ENCODE results near the gene CT55. TPM values are rescaled to one million over a fixed set of nuclear protein-coding genes. Genes with fewer than 3 reads are reported as not detected.

Gene CT55, protein sequence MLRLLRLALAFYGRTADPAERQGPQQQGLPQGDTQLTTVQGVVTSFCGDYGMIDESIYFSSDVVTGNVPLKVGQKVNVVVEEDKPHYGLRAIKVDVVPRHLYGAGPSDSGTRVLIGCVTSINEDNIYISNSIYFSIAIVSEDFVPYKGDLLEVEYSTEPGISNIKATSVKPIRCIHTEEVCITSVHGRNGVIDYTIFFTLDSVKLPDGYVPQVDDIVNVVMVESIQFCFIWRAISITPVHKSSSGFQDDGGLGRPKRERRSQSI
- not detected in 5 replicates for total RNA-seq (2022; extraction: Qiagen RNA extraction; ENCODE audit: low read depth)

DNA sequence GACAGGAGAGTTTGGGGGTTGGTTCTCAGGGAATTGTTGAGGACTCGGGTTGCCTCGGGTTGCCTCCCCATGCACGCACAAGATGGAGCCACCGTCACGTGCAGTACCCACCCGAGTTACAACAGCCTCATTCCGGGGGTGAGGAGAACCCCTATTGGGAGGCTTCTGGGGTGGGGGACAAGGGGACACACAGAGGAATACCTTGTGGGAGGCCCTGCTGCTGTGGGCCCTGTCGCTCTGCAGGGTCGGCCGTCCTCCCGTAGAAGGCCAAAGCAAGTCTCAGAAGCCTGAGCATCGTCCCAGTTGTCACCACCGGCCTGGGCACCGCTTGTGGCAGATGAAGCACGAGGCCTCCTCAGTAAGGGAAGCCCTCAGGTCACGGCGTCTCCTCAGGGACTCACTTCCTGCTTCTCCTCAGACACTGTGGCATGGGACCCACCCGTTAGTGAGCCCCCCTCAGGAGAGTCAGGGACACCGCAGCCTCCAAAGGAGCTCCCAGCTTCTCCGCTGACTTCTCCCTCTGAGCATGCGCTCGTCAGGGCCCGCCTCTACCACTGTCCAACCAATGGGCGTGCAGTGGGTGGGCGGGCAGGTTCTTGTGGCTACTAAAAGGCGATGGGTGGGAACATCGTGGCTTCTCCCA is at the start of gene CT55:
TSS of gene CT55 (minus strand) at position 522 of the 643 bp plus-strand sequence. CDS start at position 295, 227 bp downstream.

DNA sequence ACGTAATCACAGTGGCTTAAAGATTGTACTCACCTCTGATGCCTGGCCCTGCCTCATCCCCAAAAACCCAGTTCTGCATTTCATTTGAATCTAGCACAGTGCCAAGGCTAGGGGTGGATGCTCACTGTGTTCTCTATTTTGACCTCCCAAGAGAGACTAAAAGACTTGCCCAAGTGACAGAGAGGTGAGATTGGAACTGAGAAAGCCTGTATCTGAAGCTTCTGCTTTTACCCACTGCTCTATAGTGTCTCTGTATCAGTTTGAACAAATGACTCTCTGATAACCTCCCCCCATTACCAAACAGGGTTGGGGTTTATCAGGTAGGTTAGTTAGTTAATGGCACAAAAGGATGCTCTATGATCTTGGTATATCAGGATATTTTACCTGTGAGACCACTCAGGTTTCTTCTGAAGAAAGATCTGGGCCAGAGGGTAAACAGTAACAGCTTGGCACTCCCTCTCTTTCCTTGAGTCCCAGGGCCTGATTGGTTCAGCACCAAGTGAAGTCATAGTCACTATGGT is 51.1 kb downstream of the CT55 start, which contains the start of gene ETDB:
TSS of gene ETDB (minus strand) at position 471 of the 521 bp plus-strand sequence. CDS start 1,265 bp downstream, outside the sequence.

Other genes with a start within 250 kb of the CT55 start
- gene SMIM10, start 180.4 kb downstream of the CT55 start, total RNA-seq (2022; extraction: Qiagen RNA extraction; ENCODE audit: low read depth) = 0.08 to 0.17 TPM (median 0.12 TPM) in 3 of 5 replicates, not detected in the others
- gene RTL8B, start 148.9 kb downstream of the CT55 start, total RNA-seq (2022; extraction: Qiagen RNA extraction; ENCODE audit: low read depth) = 7.9 to 9.5 TPM (median 9.2 TPM) in 5 replicates
- 133 to 202 TPM (median 179 TPM) in 5 replicates for gene RTL8C, start 139.0 kb downstream of the CT55 start, total RNA-seq (2022; extraction: Qiagen RNA extraction; ENCODE audit: low read depth)
- gene RTL8A, start 119.3 kb downstream of the CT55 start, total RNA-seq (2022; extraction: Qiagen RNA extraction; ENCODE audit: low read depth) = 153 to 183 TPM (median 170 TPM) in 5 replicates
- gene SMIM10L2B, start 72.7 kb downstream of the CT55 start, total RNA-seq (2022; extraction: Qiagen RNA extraction; ENCODE audit: low read depth) = 0.09 to 0.16 TPM (median 0.11 TPM) in 3 of 5 replicates, not detected in the others
- gene ETDB, start 50.9 kb downstream of the CT55 start, total RNA-seq (2022; extraction: Qiagen RNA extraction; ENCODE audit: low read depth) = not detected in 5 replicates
- not detected in 5 replicates for gene ETDA, start 80.7 kb upstream of the CT55 start, total RNA-seq (2022; extraction: Qiagen RNA extraction; ENCODE audit: low read depth)
- gene ETDC, start 138.1 kb upstream of the CT55 start, total RNA-seq (2022; extraction: Qiagen RNA extraction; ENCODE audit: low read depth) = not detected in 5 replicates
- gene ZNF75D, start 172.7 kb upstream of the CT55 start, total RNA-seq (2022; extraction: Qiagen RNA extraction; ENCODE audit: low read depth) = 3.5 to 5.1 TPM (median 4.2 TPM) in 5 replicates
- gene ZNF449, start 173.4 kb upstream of the CT55 start, total RNA-seq (2022; extraction: Qiagen RNA extraction; ENCODE audit: low read depth) = 2.8 to 3.8 TPM (median 3.4 TPM) in 5 replicates

All from A549 treated with CpdA at 1 μM for 4 hours (cell line).